ENCODE measurements around the gene PSIP1.

PSIP1 gene

GRCh38 chr9:15468145-15468544, 42.6 kb downstream of the PSIP1 start:
- ATAC-seq: no peak
- TF ChIP-seq TOX (CRISPR knock-in tag; IDR thresholded peaks at IDR 0.05; ENCODE audit: borderline replicate concordance) (no peak), ZFP3 (CRISPR knock-in tag; IDR thresholded peaks at IDR 0.05) (no peak), ZNF70 (CRISPR knock-in tag; IDR thresholded peaks at IDR 0.05) (no peak), CSRNP3 (CRISPR knock-in tag; IDR thresholded peaks at IDR 0.05) (no peak), ISL1 (CRISPR knock-in tag; IDR thresholded peaks at IDR 0.05) (no peak), SNAI2 (CRISPR knock-in tag; IDR thresholded peaks at IDR 0.05) (no peak), POU6F1 (CRISPR knock-in tag; IDR thresholded peaks at IDR 0.05; ENCODE audit: borderline replicate concordance, low read depth) (no peak), ARNTL (CRISPR knock-in tag; IDR thresholded peaks at IDR 0.05; ENCODE audit: borderline replicate concordance, low read depth) (no peak), TCF4 (CRISPR knock-in tag; IDR thresholded peaks at IDR 0.05; ENCODE audit: borderline replicate concordance) (no peak), GLIS3 (CRISPR knock-in tag; IDR thresholded peaks at IDR 0.05) (no peak), ZNF565 (CRISPR knock-in tag; conservative IDR thresholded peaks at IDR 0.05; ENCODE audit: low read depth) (no peak), ZFP30 (CRISPR knock-in tag; IDR thresholded peaks at IDR 0.05) (no peak), PPARA (CRISPR knock-in tag; IDR thresholded peaks at IDR 0.05; ENCODE audit: borderline replicate concordance) (no peak), CREB5 (CRISPR knock-in tag; IDR thresholded peaks at IDR 0.05; ENCODE audit: low read depth) (no peak), CSDC2 (CRISPR knock-in tag; IDR thresholded peaks at IDR 0.05) (no peak), BACH2 (CRISPR knock-in tag; IDR thresholded peaks at IDR 0.05; ENCODE audit: borderline replicate concordance) (no peak), OSR1 (CRISPR knock-in tag; IDR thresholded peaks at IDR 0.05) (no peak)

- ATAC-seq: no peak
- no peak for TF ChIP-seq ZNF70 (CRISPR knock-in tag; IDR thresholded peaks at IDR 0.05)
- no peak for TF ChIP-seq ZFP30 (CRISPR knock-in tag; IDR thresholded peaks at IDR 0.05)
- TF ChIP-seq OSR1 (CRISPR knock-in tag; IDR thresholded peaks at IDR 0.05): no peak
- no peak for TF ChIP-seq ZC3H10 (CRISPR knock-in tag; IDR thresholded peaks at IDR 0.05)
- no peak for TF ChIP-seq RARB (CRISPR knock-in tag; IDR thresholded peaks at IDR 0.05)
- no peak for TF ChIP-seq CSRNP3 (CRISPR knock-in tag; IDR thresholded peaks at IDR 0.05)
- TF ChIP-seq CREB5 (CRISPR knock-in tag; IDR thresholded peaks at IDR 0.05; ENCODE audit: low read depth): no peak
- no peak for TF ChIP-seq ZNF8 (CRISPR knock-in tag; IDR thresholded peaks at IDR 0.05)
- no peak for TF ChIP-seq ARNTL (CRISPR knock-in tag; IDR thresholded peaks at IDR 0.05; ENCODE audit: borderline replicate concordance, low read depth)
- no peak for TF ChIP-seq TSHZ2 (CRISPR knock-in tag; IDR thresholded peaks at IDR 0.05)
- no peak for TF ChIP-seq BACH2 (CRISPR knock-in tag; IDR thresholded peaks at IDR 0.05; ENCODE audit: borderline replicate concordance)
- no peak for TF ChIP-seq ZFP3 (CRISPR knock-in tag; IDR thresholded peaks at IDR 0.05)
- no peak for TF ChIP-seq CSDC2 (CRISPR knock-in tag; IDR thresholded peaks at IDR 0.05)
- TF ChIP-seq PPARA (CRISPR knock-in tag; IDR thresholded peaks at IDR 0.05; ENCODE audit: borderline replicate concordance): no peak
- TF ChIP-seq TOX (CRISPR knock-in tag; IDR thresholded peaks at IDR 0.05; ENCODE audit: borderline replicate concordance): no peak
- TF ChIP-seq ZNF565 (CRISPR knock-in tag; conservative IDR thresholded peaks at IDR 0.05; ENCODE audit: low read depth): no peak
- no peak for TF ChIP-seq POU6F1 (CRISPR knock-in tag; IDR thresholded peaks at IDR 0.05; ENCODE audit: borderline replicate concordance, low read depth)
- TF ChIP-seq ESRRG (CRISPR knock-in tag; IDR thresholded peaks at IDR 0.05): no peak
- TF ChIP-seq GLIS3 (CRISPR knock-in tag; IDR thresholded peaks at IDR 0.05): no peak
- no peak for TF ChIP-seq SNAI2 (CRISPR knock-in tag; IDR thresholded peaks at IDR 0.05)
These were observed 49.2 kb downstream of the PSIP1 start for GRCh38 chr9:15461601-15462000.
